ENCODE measurements around the gene ROR1. TPM values are rescaled to one million over a fixed set of nuclear protein-coding genes. Genes with fewer than 3 reads are reported as not detected.

ROR1 gene
- total and polyA plus RNA-seq, 9 of the 15 experiments (the other 6 are each of a cell fraction or from before 2014, with no cell fraction given): 0.02 TPM; not detected in 8

GRCh38 chr1:64194168-64195080, 420.6 kb downstream of the ROR1 start:
- no peaks in the 10 kb centered on the region for H3K9me1 ChIP-seq (ENCODE audit: control insufficient read depth, insufficient read depth, low read length)
- DNase-seq (ENCODE audit: extremely low read depth in 1 of 4, low spot score in 3 of 4): no peak
- H3K27ac ChIP-seq (ENCODE audit: extremely low read depth, low read depth, low read length): no peak overlapping the region
- no peaks in the 10 kb centered on the region for H3K36me3 ChIP-seq (ENCODE audit: control insufficient read depth, insufficient read depth, low read length)
- FAIRE-seq: no peak
- ChIA-PET CTCF (ENCODE audit: low intra/inter-chr PET ratio) (no interaction called here), POLR2A (no interaction called here)
- in situ Hi-C loops (cut with MboI) (no loop called here), intact Hi-C loops (cut with micrococcal nuclease) (no loop called here)
- peaks cover 0 to 5% of the 10 kb centered on the region in 2 experiments; a peak in 2 of 5 replicates for H3K27me3 ChIP-seq (ENCODE audit: control insufficient read depth in 2 of 2, insufficient read depth in 2 of 2, low read length in 2 of 2)
- WGBS (ENCODE audit: insufficient coverage, low coverage, missing lambda C conversion rate): 0% methylated on average over 8 of the region's 8 CpGs
- no TSS peak for BruUV-seq (replicated peaks)
- H3K9me3 ChIP-seq (replicated peaks; ENCODE audit: control insufficient read depth, insufficient read depth, low read depth, low read length): no peaks in the 10 kb centered on the region
- H4K20me1 ChIP-seq (replicated peaks; ENCODE audit: control insufficient read depth, insufficient read depth, low read length): no peaks in the 10 kb centered on the region
- no peak overlapping the region for H3K9ac ChIP-seq (ENCODE audit: insufficient read depth in 1 of 2, low read depth in 2 of 2, low read length in 2 of 2)
- H3K4me1 ChIP-seq (replicated peaks in 1 of 2; ENCODE audit: control insufficient read depth in 2 of 2, insufficient read depth in 2 of 2, low read length in 2 of 2): no peaks in the 10 kb centered on the region
- H3K4me2 ChIP-seq (ENCODE audit: insufficient read depth, low read length): no peak overlapping the region
- no peak overlapping the region for H3K4me3 ChIP-seq
- ATAC-seq: no peak
- no peaks in the 10 kb centered on the region for H3K79me2 ChIP-seq (ENCODE audit: control insufficient read depth, insufficient read depth, low read length)
- no peak overlapping the region for H2AFZ ChIP-seq (ENCODE audit: low read depth, low read length)
- TF ChIP-seq ZNF232 (CRISPR knock-in tag; IDR thresholded peaks at IDR 0.05): no peak
- TF ChIP-seq ZBTB12 (CRISPR knock-in tag; IDR thresholded peaks at IDR 0.05): no peak
- no peak for TF ChIP-seq MXD1 (CRISPR knock-in tag; IDR thresholded peaks at IDR 0.05; ENCODE audit: borderline replicate concordance, poor library complexity, severe bottlenecking)
- TF ChIP-seq PYGO2 (tag; IDR thresholded peaks at IDR 0.05): no peak
- TF ChIP-seq ZNF146 (CRISPR knock-in tag; IDR thresholded peaks at IDR 0.05; ENCODE audit: unreplicated experiment): no peak
